Hypothalamus (tissue), 51 donors: ENCODE results near the gene KLF15.

Source experiments
- DNase-seq, 51 donors: peaks; one replicate each; lab custom pipeline; 2025; lab: John Stamatoyannopoulos, UW

Gene KLF15

DNA sequence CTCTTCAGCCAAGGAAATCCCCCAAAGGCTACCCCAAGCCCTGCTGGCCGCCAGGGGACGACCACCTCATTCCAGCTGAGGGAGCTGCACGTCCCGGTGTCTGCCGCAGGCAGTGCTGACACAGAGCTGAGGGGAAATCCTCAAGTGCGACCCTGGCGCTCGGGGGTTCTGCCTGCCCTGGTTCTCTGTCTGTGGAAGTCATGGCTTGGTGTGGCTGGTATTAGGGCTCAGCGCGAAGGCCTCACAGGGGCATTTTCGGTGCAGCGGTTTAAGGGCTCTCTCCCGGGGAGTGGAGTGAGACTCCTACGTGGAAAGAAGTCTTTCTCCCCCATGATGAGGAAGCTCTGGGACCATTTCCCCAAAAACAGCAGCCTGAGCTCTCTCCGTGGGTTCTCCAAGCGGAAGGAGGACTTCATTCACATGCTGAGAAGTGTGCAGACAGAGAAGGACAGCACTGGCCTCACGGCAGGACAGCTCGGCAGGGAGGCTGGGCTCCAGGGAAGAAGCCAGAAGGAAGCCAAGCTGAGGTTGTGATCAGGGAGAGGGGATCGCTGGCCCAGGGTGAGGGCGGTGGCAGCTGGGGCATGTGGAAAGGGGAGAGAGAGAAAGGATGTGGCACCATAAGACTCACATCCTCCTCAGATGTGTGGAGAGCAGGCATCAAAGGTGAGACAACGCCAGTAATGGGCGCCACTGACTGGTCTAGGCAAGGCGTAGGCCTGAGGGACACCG is 48.6 kb downstream of the KLF15 start:
- no peak for DNase-seq

- DNase-seq = no peak
Observed at GRCh38 chr3:126307591-126308393, 49.4 kb downstream of the KLF15 start.

GRCh38 chr3:126306888-126307482 is 50.2 kb downstream of the KLF15 start:
- no peak for DNase-seq

GRCh38 chr3:126306397-126306796 is 50.8 kb downstream of the KLF15 start:
- DNase-seq = no peak

GRCh38 chr3:126305427-126305826 is 51.8 kb downstream of the KLF15 start:
- no peak for DNase-seq

- no peak for DNase-seq
Observed at GRCh38 chr3:126304704-126305103, 52.5 kb downstream of the KLF15 start.

GRCh38 chr3:126304291-126304690 is 52.9 kb downstream of the KLF15 start:
- no peak for DNase-seq

DNA sequence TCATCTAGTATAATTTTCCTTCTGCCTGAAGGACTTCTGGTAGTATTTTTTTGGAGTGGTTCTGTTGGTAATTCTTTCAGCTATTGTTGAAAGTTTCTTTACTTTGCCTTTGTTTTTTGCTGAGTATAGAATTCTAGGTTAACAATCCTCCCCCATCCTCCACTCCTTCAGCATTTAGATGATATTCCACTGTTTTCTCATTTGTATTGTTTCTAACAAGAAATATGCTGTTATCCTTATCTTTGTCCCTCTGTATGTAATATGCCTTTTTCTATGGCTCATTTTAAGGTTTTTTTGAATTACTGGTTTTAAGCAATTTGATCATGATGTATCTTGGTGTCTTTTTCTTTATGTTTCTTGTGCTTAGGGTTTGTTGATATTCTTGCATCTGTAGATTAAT is 53.9 kb downstream of the KLF15 start:
- DNase-seq = no peak

DNA sequence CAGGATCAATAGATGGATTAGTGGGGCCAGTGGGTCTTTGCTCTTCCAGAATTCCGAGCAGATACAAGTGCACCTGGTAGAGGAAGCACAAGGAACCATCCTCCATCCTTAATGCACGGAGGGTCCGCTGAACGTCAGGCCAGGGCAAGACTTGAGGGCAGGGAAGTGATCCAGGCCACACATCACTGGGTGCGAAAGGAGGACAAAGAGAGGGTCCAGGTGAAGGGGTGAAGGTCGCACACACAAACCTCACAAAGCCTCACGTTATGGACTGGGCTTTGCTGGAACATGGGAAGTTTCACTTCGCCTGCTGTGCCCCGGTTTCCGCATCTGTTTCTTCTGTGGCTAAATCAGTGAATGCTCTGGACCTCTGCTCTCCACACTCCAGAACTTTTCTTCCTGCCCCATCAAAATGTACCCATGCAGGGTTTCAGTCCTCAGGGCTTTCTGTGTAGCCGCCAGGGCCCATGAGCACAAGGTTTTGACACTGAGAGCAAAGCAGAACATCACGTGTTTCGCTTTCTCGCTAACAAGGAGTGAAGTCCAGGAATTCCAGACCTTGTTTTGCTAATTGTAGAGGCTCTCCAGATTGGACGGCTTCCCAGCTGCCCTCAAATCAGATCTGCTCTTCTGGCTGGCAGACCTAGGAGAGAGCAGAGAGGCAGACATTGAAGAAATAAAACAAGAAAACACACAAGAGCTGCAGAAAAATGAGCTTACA is 56.3 kb downstream of the KLF15 start:
- peak in 12 of 51 donors; percentile 8 to 70 (median 24) for DNase-seq

GRCh38 chr3:126300001-126300760 is 57.0 kb downstream of the KLF15 start:
- no peak for DNase-seq

GRCh38 chr3:126295407-126295939 is 61.7 kb downstream of the KLF15 start:
- DNase-seq = no peak

GRCh38 chr3:126294211-126294808 is 62.9 kb downstream of the KLF15 start:
- DNase-seq = no peak

DNA sequence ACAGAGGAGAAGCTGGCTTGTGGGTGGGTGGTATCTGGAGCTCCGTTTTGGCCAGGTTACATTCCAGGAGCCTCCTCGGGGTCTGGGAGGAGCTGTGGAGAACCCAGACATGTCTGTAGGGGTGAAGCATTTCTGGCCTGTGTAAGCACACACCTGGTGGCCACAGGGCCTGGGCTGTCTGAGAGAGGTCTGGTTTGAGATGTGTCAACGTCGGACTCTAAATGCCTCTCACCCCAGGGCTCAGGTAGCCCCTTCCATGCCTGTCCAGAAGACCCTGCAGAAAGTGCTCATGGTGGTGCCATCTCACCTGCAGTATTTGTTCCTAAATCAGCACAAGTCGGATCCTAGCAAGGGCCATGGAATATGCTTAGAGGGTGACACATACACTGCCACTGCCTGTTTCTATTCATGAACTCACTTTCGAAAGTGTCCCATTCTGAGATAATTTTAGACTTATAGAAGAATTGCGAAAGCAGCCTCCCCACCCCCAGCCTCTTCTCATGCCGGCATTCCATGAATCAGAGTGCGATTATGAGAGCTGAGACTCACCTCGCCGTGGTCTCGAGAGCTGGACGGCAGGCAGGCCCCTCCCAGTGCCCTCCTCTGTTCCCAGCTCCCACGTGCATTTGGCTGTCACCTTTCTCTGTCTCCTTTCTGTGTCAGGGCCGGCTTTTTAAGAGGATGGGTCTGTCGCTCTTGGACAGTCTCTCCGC is 63.7 kb downstream of the KLF15 start:
- DNase-seq = no peak
